A673 (cell line): Measurements from ENCODE around the gene CYP46A1. TPM values are rescaled to one million over a fixed set of nuclear protein-coding genes. Genes with fewer than 3 reads are reported as not detected.

ENCODE experiments used
- BruUV-seq: library from RNA; stranded (reverse); fragments of 400-500 nt; replicated peaks from 2 replicates; lab custom pipeline; 2021; lab: Mats Ljungman, UMichigan
- CTCF ChIA-PET: fragments of 300-600 bp; sonication (Branson Sonifier 250); formaldehyde crosslinking; loops from one replicate; lab custom pipeline; 2022; ENCODE audit warnings: antibody characterized with exemption; lab: Charles Lee
- POLR2A ChIA-PET: fragments of 300-600 bp; sonication (Branson Sonifier 250); formaldehyde crosslinking; loops from one replicate; lab custom pipeline; 2022; ENCODE audit warnings: antibody characterized with exemption; ENCODE audit not compliant: low non-redundant PET; lab: Charles Lee
- DNase-seq: peaks from one replicate; pipeline ENCODE4 v3.0.0-alpha.2; 2015; ENCODE audit warnings: low spot score
- H3K27ac ChIP-seq: fragments of 200-600 bp; sonication (generic); 2 replicates; pipeline ENCODE4 v1.5.1; 2016; ENCODE audit warnings: mixed run types, low read depth, mild to moderate bottlenecking, mixed read lengths, antibody characterized with exemption, low read length; ENCODE audit not compliant: poor library complexity, severe bottlenecking
- H3K27me3 ChIP-seq: fragments of 200-600 bp; sonication (generic); replicated peaks from 2 replicates; pipeline ENCODE4 v1.6.1; 2017; ENCODE audit warnings: mixed run types, low read depth, mild to moderate bottlenecking, mixed read lengths, antibody characterized with exemption, low read length; ENCODE audit not compliant: insufficient read depth, poor library complexity
- H3K36me3 ChIP-seq: fragments of 200-600 bp; sonication (generic); 2 replicates; pipeline ENCODE4 v1.6.1; 2016; ENCODE audit warnings: mixed run types, mild to moderate bottlenecking, mixed read lengths, antibody characterized with exemption, low read length; ENCODE audit not compliant: insufficient read depth, poor library complexity, severe bottlenecking
- H3K4me1 ChIP-seq: fragments of 200-600 bp; sonication (generic); 2 replicates; pipeline ENCODE4 v1.6.1; 2017; ENCODE audit warnings: mixed run types, mild to moderate bottlenecking, mixed read lengths, antibody characterized with exemption, low read length; ENCODE audit not compliant: insufficient read depth, poor library complexity, severe bottlenecking
- H3K4me3 ChIP-seq: fragments of 200-600 bp; sonication (generic); 2 replicates; pipeline ENCODE4 v1.5.1; 2016; ENCODE audit warnings: low read depth, mixed run types, mild to moderate bottlenecking, mixed read lengths, low read length; ENCODE audit not compliant: poor library complexity, severe bottlenecking
- H3K9me3 ChIP-seq: fragments of 200-600 bp; sonication (generic); 2 replicates; pipeline ENCODE4 v1.6.1; 2016; ENCODE audit warnings: mixed run types, low read depth, mild to moderate bottlenecking, mixed read lengths, antibody characterized with exemption, low read length; ENCODE audit not compliant: poor library complexity, severe bottlenecking
- EZH2 ChIP-seq: fragments of 200-600 bp; sonication (generic); IDR thresholded peaks from 2 replicates; pipeline ENCODE4 v1.6.1; 2017; ENCODE audit warnings: borderline replicate concordance, low read depth, mild to moderate bottlenecking, mixed read lengths, antibody characterized with exemption, low read length; ENCODE audit not compliant: poor library complexity, severe bottlenecking
- intact Hi-C: fragments of 100-400 bp; cut with micrococcal nuclease; formaldehyde crosslinking; loops from one replicate; pipeline ENCODE4 v1.10.0; 2022; ENCODE audit not compliant: unreplicated experiment
- total RNA-seq: library from RNA; stranded (reverse); gene quantifications from 2 replicates; pipeline ENCODE4 v1.2.3, GENCODE V29; 2021
- TF ChIP-seq, protein P1 (sequence below): fragments of 300-800, 200-600 bp; sonication (generic); conservative IDR thresholded peaks from 2 replicates; pipeline ENCODE4 v1.5.1; 2017; ENCODE audit warnings: low read depth, mild to moderate bottlenecking, antibody characterized with exemption, low read length, moderate library complexity, mixed read lengths

Gene CYP46A1
- total RNA-seq, 1 experiment from 2014 or later: not detected

DNA sequence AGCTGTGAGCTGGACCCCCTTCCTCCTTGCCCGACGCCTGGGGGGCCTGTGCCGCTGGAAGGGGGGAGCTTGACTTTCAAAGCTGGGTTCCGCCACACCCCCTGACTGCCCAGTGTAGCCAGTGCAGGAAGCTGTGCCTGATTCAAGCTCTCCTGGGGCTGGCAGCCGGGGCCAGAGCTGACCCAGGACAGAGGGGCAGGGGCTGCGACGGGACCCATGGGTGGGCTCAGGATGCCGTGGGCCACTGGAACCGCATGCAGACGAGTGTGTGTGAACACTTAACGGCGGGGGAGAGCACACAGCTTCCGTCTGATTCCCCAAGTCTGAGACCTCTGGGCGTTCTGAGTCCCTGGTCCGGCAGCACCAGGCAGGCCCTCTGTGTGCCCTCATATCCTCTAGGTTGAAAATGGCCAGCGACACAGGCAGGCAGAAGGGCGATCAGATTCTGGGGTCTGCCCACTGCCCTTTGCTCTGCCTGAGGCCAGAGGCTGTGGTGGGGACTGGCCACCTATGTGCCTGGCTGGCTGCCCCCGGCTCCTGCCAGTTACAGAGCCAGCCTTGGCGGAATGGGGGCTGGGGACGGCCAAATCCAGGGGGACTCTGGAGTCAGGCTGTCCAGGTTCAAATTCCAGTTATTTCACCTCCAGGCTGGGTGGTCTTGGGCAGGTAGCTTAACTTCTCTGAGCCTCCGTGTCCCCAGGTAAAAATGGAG, 54.0 kb downstream of the CYP46A1 start:
- no TSS peak for BruUV-seq
- no peaks in the 10 kb centered on the region for H3K27me3 ChIP-seq
- H3K27ac ChIP-seq: no peak overlapping the region
- no peak for DNase-seq
- TF ChIP-seq, protein P1, sequence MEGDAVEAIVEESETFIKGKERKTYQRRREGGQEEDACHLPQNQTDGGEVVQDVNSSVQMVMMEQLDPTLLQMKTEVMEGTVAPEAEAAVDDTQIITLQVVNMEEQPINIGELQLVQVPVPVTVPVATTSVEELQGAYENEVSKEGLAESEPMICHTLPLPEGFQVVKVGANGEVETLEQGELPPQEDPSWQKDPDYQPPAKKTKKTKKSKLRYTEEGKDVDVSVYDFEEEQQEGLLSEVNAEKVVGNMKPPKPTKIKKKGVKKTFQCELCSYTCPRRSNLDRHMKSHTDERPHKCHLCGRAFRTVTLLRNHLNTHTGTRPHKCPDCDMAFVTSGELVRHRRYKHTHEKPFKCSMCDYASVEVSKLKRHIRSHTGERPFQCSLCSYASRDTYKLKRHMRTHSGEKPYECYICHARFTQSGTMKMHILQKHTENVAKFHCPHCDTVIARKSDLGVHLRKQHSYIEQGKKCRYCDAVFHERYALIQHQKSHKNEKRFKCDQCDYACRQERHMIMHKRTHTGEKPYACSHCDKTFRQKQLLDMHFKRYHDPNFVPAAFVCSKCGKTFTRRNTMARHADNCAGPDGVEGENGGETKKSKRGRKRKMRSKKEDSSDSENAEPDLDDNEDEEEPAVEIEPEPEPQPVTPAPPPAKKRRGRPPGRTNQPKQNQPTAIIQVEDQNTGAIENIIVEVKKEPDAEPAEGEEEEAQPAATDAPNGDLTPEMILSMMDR: no peak
- TF ChIP-seq EZH2: no peak
- H3K9me3 ChIP-seq: no peaks in the 10 kb centered on the region
- no peak overlapping the region for H3K4me3 ChIP-seq
- no peaks in the 10 kb centered on the region for H3K4me1 ChIP-seq
- no peaks in the 10 kb centered on the region for H3K36me3 ChIP-seq
- ChIA-PET POLR2A (no interaction called here), CTCF (no interaction called here)
- intact Hi-C loops: no loop called here

DNA sequence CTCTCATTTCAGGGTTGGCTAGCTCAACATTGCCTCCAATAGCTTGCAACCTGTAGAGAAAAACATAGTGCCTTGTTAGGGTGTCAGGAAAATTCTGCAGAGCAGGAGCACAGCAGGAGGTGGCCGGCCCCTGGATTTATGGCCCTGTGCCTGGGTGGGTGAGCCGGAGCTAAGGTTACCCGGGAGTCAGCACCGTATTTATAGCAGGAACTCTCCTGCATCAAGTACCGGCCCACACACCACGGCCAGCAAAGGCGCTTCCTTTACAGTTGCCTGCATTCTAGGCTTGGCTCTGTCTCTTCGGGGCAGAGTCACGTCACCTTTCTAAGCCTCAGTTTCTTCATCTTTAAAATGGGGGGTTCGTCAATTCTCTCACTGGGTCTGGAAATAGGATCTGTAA, 56.3 kb downstream of the CYP46A1 start:
- intact Hi-C loops: no loop called here
- TF ChIP-seq EZH2: no peak
- CTCF ChIA-PET: interaction anchor here (0.8 kb wide), 1 partner anchor 9 kb away, joined by 6 read pairs; no protein-coding TSS in a partner anchor
- Histone ChIP-seq H3K4me3 (no peak overlapping the region), H3K9me3 (no peaks in the 10 kb centered on the region), H3K4me1 (peaks cover 7% of the 10 kb centered on the region), H3K27me3 (no peaks in the 10 kb centered on the region), H3K36me3 (no peaks in the 10 kb centered on the region), H3K27ac (no peak overlapping the region)
- POLR2A ChIA-PET: interaction anchor here (0.6 kb wide), 1 partner anchor 31 kb away, joined by 3 read pairs; no protein-coding TSS in a partner anchor
- DNase-seq: no peak
- no TSS peak for BruUV-seq

DNA sequence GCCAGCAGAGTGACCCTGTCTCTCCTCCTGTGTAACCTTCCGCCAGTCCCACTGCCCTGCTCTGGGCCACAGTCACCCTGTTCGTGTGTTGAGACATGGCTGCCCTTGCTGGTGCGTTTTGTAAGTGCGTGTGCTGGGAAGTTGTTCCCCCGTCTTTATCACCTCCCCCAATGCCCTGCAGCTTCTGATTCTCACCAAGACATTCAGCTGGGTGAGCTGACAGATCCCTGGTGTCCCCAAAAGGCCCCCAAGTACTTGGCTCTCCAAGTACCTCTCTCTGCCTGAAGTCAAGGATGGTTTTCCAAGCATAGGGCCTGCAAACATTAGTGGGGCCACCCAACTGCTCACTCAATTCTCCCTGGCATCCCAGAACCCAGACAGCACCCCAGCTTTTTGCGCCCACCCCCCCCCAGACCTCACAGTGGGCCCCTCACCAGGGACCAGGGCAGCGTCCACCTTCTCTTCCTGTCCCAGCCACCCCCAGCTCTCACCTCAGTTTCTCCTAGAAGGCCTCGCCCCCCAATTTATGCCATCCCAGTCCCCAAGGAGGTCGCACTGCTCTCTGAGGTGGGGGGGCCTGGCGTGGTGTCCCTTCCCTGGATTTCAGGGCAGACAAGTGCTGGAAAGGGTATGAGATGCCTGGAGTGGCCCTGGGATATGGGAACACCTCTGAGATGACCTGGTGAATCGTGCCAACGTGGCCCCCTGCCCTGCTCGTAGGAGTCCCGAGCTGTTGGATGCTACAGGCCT, 57.3 kb downstream of the CYP46A1 start:
- H3K9me3 ChIP-seq: no peaks in the 10 kb centered on the region
- TF ChIP-seq EZH2: no peak
- TF ChIP-seq, protein P1: no peak

More for the DNA sequence above, 57.3 kb downstream of the CYP46A1 start:
- Histone ChIP-seq H3K36me3 (no peaks in the 10 kb centered on the region), H3K4me3 (no peak overlapping the region), H3K27me3 (no peaks in the 10 kb centered on the region), H3K4me1 (peaks cover 8% of the 10 kb centered on the region), H3K27ac (no peak overlapping the region)
- ChIA-PET POLR2A (no interaction called here), CTCF (no interaction called here)
- no peak for DNase-seq
- no TSS peak for BruUV-seq
- intact Hi-C loops: no loop called here
